ENCODE data around the gene CCDC70.

The CCDC70 gene

DNA sequence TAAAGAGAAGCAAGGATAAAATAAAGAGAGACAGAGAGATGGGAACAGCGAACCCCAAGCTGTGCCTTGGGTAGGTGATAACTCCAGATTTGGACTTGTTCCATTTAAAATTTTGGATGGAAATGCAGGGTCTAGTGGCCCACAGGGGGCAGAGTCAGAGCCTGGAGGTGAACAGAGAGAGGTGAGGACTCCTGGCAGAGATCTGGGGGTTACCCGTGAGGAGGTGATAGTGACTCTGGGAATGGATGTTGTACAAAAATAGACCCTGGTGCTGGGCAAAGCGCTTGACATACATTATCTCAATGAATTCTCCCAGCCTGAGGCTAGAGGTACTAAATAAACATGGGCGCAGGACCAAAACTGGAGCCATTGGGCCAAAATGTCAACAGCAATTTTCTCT is 43.5 kb upstream of the CCDC70 start:
- TF ChIP-seq, protein P1, sequence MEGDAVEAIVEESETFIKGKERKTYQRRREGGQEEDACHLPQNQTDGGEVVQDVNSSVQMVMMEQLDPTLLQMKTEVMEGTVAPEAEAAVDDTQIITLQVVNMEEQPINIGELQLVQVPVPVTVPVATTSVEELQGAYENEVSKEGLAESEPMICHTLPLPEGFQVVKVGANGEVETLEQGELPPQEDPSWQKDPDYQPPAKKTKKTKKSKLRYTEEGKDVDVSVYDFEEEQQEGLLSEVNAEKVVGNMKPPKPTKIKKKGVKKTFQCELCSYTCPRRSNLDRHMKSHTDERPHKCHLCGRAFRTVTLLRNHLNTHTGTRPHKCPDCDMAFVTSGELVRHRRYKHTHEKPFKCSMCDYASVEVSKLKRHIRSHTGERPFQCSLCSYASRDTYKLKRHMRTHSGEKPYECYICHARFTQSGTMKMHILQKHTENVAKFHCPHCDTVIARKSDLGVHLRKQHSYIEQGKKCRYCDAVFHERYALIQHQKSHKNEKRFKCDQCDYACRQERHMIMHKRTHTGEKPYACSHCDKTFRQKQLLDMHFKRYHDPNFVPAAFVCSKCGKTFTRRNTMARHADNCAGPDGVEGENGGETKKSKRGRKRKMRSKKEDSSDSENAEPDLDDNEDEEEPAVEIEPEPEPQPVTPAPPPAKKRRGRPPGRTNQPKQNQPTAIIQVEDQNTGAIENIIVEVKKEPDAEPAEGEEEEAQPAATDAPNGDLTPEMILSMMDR (IDR thresholded peaks at IDR 0.05; ENCODE audit: insufficient read depth, missing control alignments), result no peak
- FAIRE-seq (no peak), DNase-seq (ENCODE audit: insufficient read length, low spot score) (no peak)

DNA sequence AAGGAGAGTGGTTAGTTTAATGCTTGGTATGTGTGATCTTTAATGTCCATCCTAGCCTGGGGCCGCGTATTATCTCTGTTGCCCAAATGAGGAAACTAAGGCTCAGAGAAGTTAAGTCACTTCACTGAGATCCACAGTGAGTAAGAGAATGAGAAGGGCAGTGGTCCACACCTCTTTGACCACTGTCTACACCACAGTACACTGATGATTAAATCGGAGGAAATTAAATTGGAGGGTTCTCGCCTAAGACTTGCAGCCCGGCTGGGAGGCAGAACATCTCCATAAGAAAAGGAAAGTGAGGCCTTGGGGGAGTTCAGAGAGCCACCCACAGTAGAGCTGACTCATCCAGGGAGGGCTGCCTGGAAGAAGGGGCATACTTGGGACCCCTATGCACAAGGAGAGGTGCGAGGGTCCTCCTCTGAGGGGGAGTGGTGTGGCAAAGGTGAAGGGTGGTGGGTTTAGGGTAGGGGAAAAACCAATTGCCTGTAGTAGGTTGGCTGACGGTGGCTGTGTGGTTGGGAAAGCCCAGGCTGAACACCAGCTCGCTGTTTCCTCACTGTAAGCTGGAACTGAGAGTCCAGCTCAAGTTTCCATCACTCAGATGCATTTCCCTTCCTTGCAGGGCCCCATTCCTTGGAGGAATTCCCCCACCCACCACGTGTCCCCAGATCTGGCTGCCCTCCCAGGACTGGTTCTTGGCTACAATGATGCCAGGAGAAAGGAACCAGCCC is 42.8 kb upstream of the CCDC70 start:
- TF ChIP-seq, protein P1 (IDR thresholded peaks at IDR 0.05; ENCODE audit: insufficient read depth, missing control alignments), result no peak
- FAIRE-seq (no peak), DNase-seq (ENCODE audit: insufficient read length, low spot score) (no peak)

DNA sequence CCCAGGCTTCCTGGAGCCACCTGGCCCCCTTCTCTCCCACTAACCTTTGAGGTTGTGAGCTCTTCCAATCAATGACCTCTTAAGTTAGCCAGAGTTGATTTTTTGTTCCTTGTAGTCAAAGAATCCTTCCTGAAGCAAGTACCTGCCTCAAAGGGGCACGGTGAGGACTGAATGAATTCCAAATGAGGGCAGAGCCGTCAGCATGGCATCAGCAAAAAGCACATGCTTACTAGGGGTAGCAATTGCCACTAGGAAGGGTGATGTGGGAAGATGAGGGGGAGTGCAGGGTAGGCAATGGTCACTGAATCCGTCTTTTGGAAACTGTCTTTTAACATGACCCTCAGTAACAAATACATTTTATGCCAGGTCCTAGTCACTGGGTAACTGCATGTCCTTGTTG is 42.2 kb upstream of the CCDC70 start:
- TF ChIP-seq, protein P1 (IDR thresholded peaks at IDR 0.05; ENCODE audit: insufficient read depth, missing control alignments), result no peak
- DNase-seq (ENCODE audit: insufficient read length, low spot score) (no peak), FAIRE-seq (no peak)

DNA sequence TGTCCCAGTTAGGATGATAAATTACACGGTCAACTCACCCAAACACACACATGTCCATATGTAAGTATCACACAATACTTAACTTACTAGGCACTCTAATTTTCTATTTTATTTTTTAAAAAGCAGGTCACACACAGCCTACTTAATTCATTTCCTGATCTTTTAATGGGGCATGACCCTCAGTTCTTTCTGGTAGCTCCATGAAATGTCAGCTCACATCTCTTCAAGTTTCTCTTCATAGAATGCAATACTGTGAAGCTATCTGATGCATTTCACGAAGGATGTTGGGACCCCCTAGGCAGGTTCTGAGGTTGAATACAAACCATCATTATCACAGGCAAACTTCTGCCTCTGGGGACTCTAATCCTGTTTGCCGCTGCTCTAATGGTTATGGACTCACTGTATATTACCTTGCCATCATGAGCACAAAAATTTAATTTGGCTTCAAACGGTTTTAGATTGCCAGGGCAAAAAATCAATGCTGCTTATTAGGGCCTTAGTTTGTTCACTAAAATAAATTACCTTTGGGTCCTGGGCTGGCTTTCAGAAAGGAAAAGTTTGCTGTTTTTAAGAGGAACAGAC is 41.7 kb upstream of the CCDC70 start:
- TF ChIP-seq, protein P1 (IDR thresholded peaks at IDR 0.05; ENCODE audit: insufficient read depth, missing control alignments), result no peak
- DNase-seq (ENCODE audit: insufficient read length, low spot score) (no peak), FAIRE-seq (no peak)

DNA sequence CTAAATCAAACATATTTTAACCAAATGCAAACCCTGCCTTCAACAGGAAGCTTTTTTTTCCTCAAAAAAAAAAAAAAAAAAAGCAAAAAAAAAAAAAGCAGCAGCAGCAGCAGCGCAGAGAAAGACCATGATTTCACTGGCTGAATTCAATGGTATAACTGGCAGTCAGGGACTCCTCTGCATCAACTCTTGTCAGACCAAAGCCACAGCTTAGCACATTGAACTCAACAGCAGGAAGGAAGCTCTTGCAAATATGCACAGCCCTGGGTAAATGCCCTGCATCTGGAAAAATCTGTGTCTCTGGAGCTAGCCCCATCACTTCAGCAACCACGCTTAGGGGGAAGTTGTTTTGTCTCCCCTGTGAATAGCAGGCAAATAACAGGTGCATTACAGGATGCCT is 40.2 kb upstream of the CCDC70 start:
- TF ChIP-seq, protein P1 (IDR thresholded peaks at IDR 0.05; ENCODE audit: insufficient read depth, missing control alignments), result no peak
- FAIRE-seq (no peak), DNase-seq (ENCODE audit: insufficient read length, low spot score) (no peak)

DNA sequence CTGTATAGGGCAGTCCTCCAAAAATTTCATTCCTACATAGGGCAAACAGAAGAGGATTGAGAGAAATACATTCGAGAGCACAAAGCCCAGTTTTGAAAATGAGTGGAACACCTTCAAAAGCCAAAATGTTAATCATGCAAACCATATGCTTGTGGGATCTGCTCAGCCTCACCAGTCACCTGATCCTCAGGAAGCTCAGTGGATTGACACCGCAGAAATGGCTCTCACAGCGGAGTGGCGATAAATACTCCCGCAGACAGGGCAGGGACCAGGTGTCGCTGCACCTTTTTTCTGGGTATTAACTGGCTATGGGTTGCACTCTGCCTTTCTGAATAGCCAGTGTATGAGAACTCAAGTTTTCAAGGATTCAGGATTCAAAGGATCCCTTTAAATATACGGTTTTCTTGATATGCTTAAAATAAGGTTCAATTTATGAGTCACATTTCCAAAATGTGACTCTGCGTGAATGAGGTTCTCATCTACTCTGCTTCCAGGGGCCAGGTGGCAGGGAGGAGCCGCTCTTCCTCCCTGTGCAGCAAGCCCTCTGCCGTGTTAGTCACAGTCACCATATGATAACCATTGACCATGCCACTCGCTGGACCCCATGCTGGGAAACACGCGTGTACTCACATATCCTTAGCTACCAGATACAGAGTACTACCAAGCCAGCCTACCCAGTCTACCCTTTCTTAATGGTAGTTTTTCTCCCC is 39.5 kb upstream of the CCDC70 start:
- TF ChIP-seq, protein P1 (IDR thresholded peaks at IDR 0.05; ENCODE audit: insufficient read depth, missing control alignments), result no peak
- FAIRE-seq (no peak), DNase-seq (ENCODE audit: insufficient read length, low spot score) (no peak)

DNA sequence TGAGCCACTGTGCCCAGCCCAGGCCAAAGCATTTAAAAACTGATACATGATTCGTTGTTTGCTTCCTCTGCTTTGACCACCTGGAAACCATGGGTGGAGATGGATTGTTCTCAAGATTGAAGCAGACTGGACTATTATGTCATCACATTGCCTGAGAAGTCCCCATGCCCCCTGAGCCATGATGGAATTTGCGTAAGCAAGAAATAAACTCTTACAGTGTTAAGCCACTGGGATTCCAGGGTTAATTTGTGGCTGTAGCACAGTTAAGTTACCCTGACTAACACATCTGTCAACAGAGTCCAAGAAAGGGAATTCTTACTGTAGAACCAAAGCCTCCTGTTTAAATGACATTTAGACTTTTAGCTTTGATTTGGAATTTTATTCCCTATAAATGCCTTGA is 38.4 kb upstream of the CCDC70 start:
- no peak for DNase-seq (ENCODE audit: insufficient read length, low spot score)
- TF ChIP-seq, protein P1 (IDR thresholded peaks at IDR 0.05; ENCODE audit: insufficient read depth, missing control alignments), result no peak
- no peak for FAIRE-seq

Measured in D721Med (cell line).